D341Med (cell line): Measurements from ENCODE around the gene KCNMA1.

Source experiments
- DNase-seq: peaks from one replicate; pipeline ENCODE4 v3.0.0; 2012; ENCODE audit warnings: low spot score

KCNMA1 gene

GRCh38 chr10:76887223-76888010 is 750.2 kb downstream of the KCNMA1 start:
- no peak for DNase-seq

- no peak for DNase-seq
Measured at GRCh38 chr10:76885816-76886215, 751.8 kb downstream of the KCNMA1 start.

GRCh38 chr10:76884673-76885275 is 752.8 kb downstream of the KCNMA1 start:
- no peak for DNase-seq

GRCh38 chr10:76883596-76883995 is 754.0 kb downstream of the KCNMA1 start:
- no peak for DNase-seq

GRCh38 chr10:76882796-76883195 is 754.8 kb downstream of the KCNMA1 start:
- no peak for DNase-seq

- no peak for DNase-seq
Measured at GRCh38 chr10:76882245-76882644, 755.4 kb downstream of the KCNMA1 start.

- no peak for DNase-seq
Measured at GRCh38 chr10:76881477-76882220, 756.0 kb downstream of the KCNMA1 start.

- DNase-seq: no peak
Measured at GRCh38 chr10:76880931-76881330, 756.7 kb downstream of the KCNMA1 start.

GRCh38 chr10:76879116-76879913 is 758.3 kb downstream of the KCNMA1 start:
- no peak for DNase-seq

- DNase-seq: no peak
Measured at GRCh38 chr10:76878514-76878913, 759.1 kb downstream of the KCNMA1 start.

- DNase-seq: no peak
Measured at GRCh38 chr10:76874896-76875295, 762.7 kb downstream of the KCNMA1 start.

GRCh38 chr10:76874176-76874575 is 763.4 kb downstream of the KCNMA1 start:
- DNase-seq: no peak

- no peak for DNase-seq
Measured at GRCh38 chr10:76871697-76872295, 765.8 kb downstream of the KCNMA1 start.

GRCh38 chr10:76869931-76870330 is 767.7 kb downstream of the KCNMA1 start:
- DNase-seq: no peak

- no peak for DNase-seq
Measured at GRCh38 chr10:76868098-76868977, 769.3 kb downstream of the KCNMA1 start.

- no peak for DNase-seq
Measured at GRCh38 chr10:76866841-76867586, 770.6 kb downstream of the KCNMA1 start.

- no peak for DNase-seq
Measured at GRCh38 chr10:76864922-76865321, 772.7 kb downstream of the KCNMA1 start.

- no peak for DNase-seq
Measured at GRCh38 chr10:76858721-76859120, 778.9 kb downstream of the KCNMA1 start.

GRCh38 chr10:76840802-76841201 is 796.8 kb downstream of the KCNMA1 start:
- DNase-seq: no peak

GRCh38 chr10:76839276-76839675 is 798.3 kb downstream of the KCNMA1 start:
- no peak for DNase-seq
